ENCODE data around the gene DIAPH3. TPM values are rescaled to one million over a fixed set of nuclear protein-coding genes. Genes with fewer than 3 reads are reported as not detected.
A peak's percentile ranks its signal among the peaks of the same experiment; 100 is the strongest.

DIAPH3 gene
- total and polyA plus RNA-seq, 2 experiments from 2014 or later, result 2.9 to 5.2 TPM

- H3K27ac ChIP-seq, result no peak overlapping the region
These were observed 408.0 kb downstream of the DIAPH3 start for GRCh38 chr13:59755632-59756290.

DNA sequence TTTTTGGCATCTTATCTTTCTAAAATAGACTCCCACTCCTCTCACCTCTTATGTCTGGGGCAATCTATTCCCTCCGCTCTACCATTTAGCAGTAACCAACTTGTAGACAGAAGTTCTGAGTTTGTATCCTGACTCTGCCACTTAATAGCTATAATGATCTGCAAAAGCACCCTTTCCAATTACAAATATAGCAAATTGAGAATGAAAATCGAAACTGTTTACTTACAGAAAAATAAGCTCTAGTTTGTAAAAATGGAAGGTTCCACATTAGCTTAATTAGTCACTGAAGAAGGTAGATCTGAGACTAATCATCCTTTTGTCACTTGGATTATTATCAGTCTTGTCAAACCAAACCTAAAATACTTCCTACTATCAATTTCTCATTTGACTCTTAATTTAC is 409.3 kb downstream of the DIAPH3 start:
- no peak overlapping the region for H3K4me3 ChIP-seq
- H3K9me3 ChIP-seq (ENCODE audit: low read depth), result no peaks in the 10 kb centered on the region
- no peak overlapping the region for H3K27ac ChIP-seq
- no peak for DNase-seq (ENCODE audit: low read depth in 1 of 2, low spot score in 1 of 2)
- H3K36me3 ChIP-seq, result no peaks in the 10 kb centered on the region
- TF ChIP-seq CTCF (IDR thresholded peaks at IDR 0.05; ENCODE audit: low read depth, low read length), result no peak
- no peaks in the 10 kb centered on the region for H3K27me3 ChIP-seq
- peaks cover 15% of the 10 kb centered on the region for H3K4me1 ChIP-seq (ENCODE audit: low read depth)

More at GRCh38 chr13:59755632-59756290, 408.0 kb downstream of the DIAPH3 start:
- DNase-seq (ENCODE audit: low read depth in 1 of 2, low spot score in 1 of 2), result no peak
- Histone ChIP-seq H3K4me1 (ENCODE audit: low read depth) (peaks cover 15% of the 10 kb centered on the region), H3K4me3 (no peak overlapping the region), H3K9me3 (ENCODE audit: low read depth) (no peaks in the 10 kb centered on the region), H3K27me3 (no peaks in the 10 kb centered on the region), H3K36me3 (no peaks in the 10 kb centered on the region)
- no peak for TF ChIP-seq CTCF (IDR thresholded peaks at IDR 0.05; ENCODE audit: low read depth, low read length)

GRCh38 chr13:59750860-59751259 is 412.9 kb downstream of the DIAPH3 start:
- peak overlapping the region; percentile 49 for H3K27ac ChIP-seq
- H3K36me3 ChIP-seq, result no peaks in the 10 kb centered on the region
- DNase-seq (ENCODE audit: low read depth in 1 of 2, low spot score in 1 of 2), result peak; percentile 63 to 75
- TF ChIP-seq CTCF (IDR thresholded peaks at IDR 0.05; ENCODE audit: low read depth, low read length), result no peak
- H3K27me3 ChIP-seq, result no peaks in the 10 kb centered on the region
- no peak overlapping the region for H3K4me3 ChIP-seq
- H3K4me1 ChIP-seq (ENCODE audit: low read depth), result peaks cover 15% of the 10 kb centered on the region
- H3K9me3 ChIP-seq (ENCODE audit: low read depth), result no peaks in the 10 kb centered on the region

DNA sequence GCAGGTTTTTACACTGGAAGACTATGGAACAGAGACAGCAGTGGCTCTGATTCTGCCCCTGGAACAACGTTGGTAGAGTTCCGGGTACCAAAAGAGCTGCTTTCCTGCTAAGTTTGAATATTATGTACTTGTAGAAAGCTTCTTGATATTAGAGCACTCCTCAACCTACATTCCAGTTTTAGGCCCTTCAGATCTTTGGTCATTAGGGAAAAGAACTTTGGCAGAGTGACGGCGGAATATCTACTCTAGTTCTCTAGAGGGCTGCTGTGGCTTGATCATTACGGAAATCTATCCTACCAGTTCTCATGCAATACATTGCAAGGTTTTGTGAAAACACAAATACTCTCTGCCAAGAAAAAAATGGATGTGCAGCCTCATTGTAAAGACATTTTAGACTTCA is 415.7 kb downstream of the DIAPH3 start:
- no peaks in the 10 kb centered on the region for H3K27me3 ChIP-seq
- no peak overlapping the region for H3K4me3 ChIP-seq
- H3K27ac ChIP-seq, result no peak overlapping the region
- H3K4me1 ChIP-seq (ENCODE audit: low read depth), result peaks cover 7% of the 10 kb centered on the region
- H3K36me3 ChIP-seq, result no peaks in the 10 kb centered on the region
- TF ChIP-seq CTCF (IDR thresholded peaks at IDR 0.05; ENCODE audit: low read depth, low read length), result no peak
- H3K9me3 ChIP-seq (ENCODE audit: low read depth), result no peaks in the 10 kb centered on the region
- DNase-seq (ENCODE audit: low read depth in 1 of 2, low spot score in 1 of 2), result no peak

DNA sequence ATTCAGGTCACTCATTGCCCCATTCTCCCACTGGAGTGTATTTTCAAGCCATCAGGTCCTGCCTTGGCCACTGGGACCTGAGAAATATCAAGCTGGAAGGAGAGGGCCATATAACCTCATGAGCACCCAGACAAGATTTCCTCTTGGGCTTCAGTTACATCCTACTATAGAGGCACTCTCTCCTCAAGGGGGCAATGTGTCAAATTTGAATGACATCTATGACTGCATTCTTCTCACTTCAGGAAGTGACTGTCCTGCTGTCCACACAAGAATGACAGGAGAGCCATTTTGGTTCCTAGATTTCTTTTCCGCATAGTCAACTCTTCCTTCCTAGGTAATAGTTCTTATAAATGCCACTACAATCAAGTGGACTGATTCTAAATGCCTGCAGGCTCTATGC is 416.2 kb downstream of the DIAPH3 start:
- H3K27ac ChIP-seq, result no peak overlapping the region
- H3K27me3 ChIP-seq, result no peaks in the 10 kb centered on the region
- H3K4me1 ChIP-seq (ENCODE audit: low read depth), result peaks cover 7% of the 10 kb centered on the region
- no peak for TF ChIP-seq CTCF (IDR thresholded peaks at IDR 0.05; ENCODE audit: low read depth, low read length)
- no peak overlapping the region for H3K4me3 ChIP-seq
- no peak for DNase-seq (ENCODE audit: low read depth in 1 of 2, low spot score in 1 of 2)
- no peaks in the 10 kb centered on the region for H3K36me3 ChIP-seq
- no peaks in the 10 kb centered on the region for H3K9me3 ChIP-seq (ENCODE audit: low read depth)

All from cardiac muscle cell (in vitro differentiated cells and primary cell).